ENCODE measurements around the gene GNG14.
"Not testable (repeated sequence)": the region's sequence is repeated elsewhere in the genome, so short reads cannot be mapped to it uniquely, and the experiment has no call there.

The GNG14 gene

DNA sequence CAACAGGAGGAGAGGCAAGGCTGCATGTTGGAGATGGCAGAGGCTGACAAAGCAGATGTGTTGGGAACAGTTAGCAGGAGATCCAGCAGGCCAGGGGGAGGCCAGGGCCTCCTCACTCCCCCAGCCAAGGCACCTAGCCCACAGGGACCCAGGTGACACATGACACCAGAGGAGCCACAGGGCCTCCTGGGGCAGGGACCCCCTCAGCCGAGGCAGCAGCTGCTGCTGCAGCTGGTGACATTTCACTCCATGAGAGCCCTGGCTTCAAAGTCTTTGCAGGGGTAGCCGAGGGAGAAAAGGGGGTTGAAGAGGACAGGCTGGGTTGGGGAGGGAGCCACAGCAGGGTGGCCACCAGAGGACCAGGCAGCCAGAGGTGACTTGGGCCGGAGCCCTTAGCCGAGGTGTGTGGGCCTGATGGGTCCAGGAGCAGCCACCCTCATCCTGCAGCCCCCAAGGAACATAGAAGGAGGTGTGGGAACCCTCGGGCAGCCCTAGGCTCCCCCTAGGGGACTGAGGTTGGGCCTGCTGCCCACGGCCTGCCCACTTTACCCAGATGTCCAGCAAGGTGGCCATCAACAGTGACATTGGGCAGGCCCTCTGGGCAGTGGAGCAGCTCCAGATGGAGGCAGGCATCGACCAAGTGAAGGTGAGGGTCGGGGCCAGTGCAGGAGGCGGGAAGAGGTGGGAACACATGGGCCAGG, at the start of gene GNG14:
Gene GNG14, plus strand, starts transcription at position 503 of the 701 bp plus-strand sequence. Its CDS starts 51 bp downstream, at position 554.
- DNase-seq, result no peak

- no peak for DNase-seq
These were observed 49.1 kb upstream of the GNG14 start for GRCh38 chr19:12638611-12639182.

DNA sequence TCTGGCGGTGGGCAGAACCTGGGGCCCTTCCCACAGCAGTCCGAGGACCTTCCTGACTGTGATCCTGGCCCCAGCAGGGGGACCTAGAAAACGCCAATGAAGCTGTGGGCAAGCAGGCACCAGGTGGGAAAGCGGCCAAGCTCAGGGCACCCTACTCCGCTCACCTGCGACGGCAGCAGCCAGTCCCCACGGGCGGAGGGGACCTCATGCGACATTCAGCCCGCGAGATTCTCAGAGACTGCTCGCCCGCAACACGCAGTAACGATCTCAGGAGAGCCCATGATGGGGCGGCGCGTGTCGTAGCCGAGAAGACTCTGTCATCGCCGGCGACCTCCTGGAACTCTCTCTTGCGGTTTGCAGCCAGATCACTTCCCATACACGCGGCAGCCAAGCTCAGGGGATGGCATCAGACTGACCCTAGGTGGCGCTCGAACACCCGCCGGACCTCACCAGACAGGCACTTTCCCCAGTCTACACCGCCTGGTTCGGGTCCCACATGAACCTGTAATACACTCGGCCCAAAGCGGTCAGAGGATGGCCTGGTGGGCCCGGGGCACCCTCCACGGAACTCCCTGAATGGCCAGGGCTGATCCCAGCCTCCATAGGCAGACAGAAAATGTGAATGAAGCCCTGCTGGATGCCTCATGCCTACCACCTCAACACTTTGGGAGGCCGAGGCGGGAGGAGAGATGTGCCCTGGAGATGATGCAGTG, 47.7 kb upstream of the GNG14 start:
- DNase-seq, result peak; percentile 87

- DNase-seq, result no peak
These were observed 46.3 kb upstream of the GNG14 start for GRCh38 chr19:12641456-12641855.

DNA sequence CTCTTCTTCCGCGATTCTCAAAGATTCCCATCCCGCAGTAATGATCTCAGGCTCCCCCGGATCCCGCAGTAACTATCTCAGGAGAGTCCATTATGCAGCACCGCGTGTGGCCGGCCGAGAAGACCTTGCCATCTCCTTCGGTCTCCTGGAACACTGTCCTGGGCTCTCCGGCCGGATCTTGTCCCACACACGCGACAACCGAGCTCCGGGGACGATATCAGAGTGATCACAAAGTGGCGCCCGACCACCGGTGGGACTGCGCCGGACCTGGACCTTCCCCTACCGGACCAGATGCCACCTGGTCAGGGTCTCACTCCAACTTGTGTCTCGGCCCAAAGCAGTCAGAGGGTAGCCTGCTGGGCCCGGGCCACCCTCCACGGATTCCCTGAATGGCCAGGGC, 45.3 kb upstream of the GNG14 start:
- no peak for DNase-seq

- DNase-seq, result not testable (repeated sequence)
These were observed 44.1 kb upstream of the GNG14 start for GRCh38 chr19:12643716-12644115.

DNA sequence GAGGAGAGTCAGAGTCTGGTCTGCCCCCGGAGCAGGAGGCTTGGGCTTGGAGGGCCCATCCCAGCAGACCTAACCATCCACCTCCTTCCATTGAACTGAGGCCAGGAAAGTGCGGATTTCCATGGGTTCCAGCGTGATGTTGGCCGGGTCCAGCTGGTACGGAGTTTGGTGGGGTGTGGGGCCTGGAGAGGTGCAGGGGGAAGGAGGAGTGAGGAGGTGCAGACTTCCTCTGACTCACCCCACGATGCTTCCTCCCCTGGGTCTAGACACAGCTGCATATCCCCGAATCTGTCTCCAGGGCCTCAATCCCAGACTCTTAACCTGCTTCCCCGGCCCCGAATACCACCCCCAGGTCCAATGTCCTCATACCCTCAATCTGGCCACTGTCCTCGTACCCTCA, 41.2 kb upstream of the GNG14 start:
- no peak for DNase-seq

DNA sequence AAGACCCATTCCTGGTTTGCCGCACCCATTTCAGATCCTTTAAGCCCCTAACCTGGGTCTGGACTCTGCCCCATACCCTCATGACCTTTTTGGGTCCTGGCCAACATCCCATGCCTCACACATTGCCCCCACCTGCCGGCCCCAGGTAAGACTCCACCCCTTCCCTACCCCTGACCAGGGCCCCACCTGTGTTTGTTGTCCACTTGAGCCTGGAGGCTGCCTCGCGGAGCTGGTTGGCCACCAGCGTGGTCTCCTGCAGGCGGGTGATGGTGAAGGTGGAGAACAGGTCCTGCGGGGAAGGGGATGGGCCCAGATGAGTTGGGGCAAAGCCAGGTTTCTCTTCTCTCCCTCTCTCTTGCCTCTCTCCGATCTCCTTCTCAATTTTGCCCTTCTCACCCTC, 40.8 kb upstream of the GNG14 start:
- DNase-seq, result no peak

- DNase-seq, result peak; percentile 39
These were observed 40.2 kb upstream of the GNG14 start for GRCh38 chr19:12647490-12648071.

DNA sequence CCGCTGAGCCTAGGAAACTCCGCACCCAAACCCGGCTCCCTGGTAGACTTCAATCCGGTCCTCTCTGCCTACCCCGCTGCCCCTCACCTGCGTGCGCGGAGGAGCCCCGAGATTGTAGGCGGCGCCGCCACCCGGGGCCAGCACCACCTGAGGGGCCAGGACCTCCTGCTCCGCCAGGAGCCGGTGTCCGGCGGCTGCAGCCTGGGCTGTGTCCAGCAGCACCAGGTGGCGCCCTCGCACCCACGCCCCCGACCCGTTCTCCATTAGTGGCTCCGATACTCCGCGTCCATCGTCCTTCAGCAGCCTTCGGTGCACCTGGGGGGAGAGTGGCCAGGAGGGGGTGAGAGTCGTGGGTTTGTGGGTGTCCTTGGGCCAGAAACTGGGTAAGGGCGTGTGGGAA, 39.7 kb upstream of the GNG14 start:
- DNase-seq, result no peak

- no peak for DNase-seq
These were observed 37.9 kb upstream of the GNG14 start for GRCh38 chr19:12649941-12650340.

- DNase-seq, result no peak
These were observed 35.6 kb upstream of the GNG14 start for GRCh38 chr19:12652219-12652618.

DNA sequence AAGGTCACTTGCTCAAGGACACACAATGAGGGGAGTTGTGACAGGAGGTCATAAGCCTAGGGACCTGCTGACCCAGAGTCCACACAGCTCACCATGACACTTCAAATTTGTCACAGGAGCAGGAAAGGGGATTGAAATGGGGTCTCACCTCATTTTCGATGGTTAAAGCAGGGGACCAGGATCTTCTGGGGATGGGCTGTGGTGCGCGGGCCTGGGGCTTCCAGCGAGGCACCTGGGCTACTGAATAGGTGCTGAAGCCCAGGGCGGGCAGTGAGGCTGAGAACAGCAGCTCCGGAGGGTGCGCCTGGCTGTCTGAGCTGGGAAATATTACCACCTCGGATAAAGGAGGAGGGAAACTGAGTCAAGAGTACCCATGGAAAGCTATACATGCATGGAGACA, 32.3 kb upstream of the GNG14 start:
- DNase-seq, result no peak

DNA sequence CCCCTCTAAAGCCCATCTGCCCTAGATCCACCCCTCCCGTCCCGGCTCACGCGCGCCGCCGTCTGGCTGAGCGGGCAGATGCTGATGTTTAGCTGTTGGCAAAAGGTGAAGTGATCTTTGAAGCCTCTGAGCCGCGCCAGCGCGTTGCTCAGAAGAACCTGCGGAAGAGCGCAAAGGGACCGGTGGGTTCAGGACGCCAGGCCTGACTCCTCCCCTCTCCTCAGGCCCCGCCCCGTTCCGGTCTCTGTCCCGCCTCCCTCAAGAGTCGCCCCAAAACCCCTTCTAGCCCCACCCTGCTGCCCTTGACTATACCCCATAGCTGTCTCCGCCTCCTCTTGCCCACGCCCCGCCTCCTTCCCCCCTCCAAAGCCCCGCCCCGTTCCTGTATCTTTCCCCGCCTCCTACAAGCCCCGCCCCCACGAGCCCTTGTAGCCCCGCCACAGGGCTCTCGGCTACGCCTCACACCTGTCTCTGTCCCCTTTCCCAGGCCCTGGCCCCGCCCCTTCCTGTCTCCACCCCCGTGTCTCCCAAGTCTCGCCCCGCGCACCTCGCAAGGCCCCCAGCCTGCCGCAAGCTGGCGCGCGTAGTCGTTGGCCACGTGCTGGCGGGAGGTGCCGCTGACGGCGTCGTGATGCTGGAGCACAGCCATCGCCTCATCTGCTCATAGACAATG, 30.8 kb upstream of the GNG14 start:
- DNase-seq, result no peak

DNA sequence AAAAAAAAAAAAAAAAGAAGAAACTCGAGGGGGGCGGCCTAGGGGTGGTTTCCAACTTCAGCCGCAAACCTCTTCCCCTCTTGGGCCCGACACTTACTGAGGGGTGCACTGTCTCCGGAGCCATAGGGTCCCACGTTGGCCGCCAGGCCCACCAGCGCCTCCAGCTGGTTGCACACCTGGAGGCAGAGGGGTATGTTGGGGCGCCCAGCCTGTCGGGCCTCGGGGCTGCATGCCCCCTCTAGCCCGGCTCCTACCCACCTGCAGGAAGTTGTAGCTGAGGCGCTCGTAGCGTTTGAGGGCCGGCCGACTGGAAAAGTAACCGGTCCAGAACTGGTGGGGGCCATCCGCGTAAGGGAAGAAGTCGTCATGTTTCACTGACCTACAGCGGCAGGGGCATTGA, 29.8 kb upstream of the GNG14 start:
- DNase-seq, result no peak

GRCh38 chr19:12660980-12661379, 26.8 kb upstream of the GNG14 start:
- no peak for DNase-seq

GRCh38 chr19:12664406-12665280, 23.2 kb upstream of the GNG14 start:
- no peak for DNase-seq

DNA sequence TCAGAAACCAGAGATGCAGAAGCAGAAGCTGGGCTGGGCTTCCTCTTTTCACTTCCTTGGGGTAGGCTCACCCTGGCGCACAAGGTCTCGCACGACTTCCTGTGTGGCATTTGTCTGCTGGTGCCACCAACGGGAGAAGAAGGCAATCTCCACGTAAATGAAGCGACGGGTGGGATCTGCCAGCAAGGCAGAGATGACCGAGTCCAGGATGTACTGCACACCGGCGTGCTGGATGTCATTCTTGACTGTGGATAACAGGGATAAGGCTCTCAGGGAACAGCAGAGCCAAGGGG, 22.6 kb upstream of the GNG14 start:
- DNase-seq, result peak; percentile 65

- no peak for DNase-seq
These were observed 22.0 kb upstream of the GNG14 start for GRCh38 chr19:12665671-12666264.

- DNase-seq, result peak; percentile 82
These were observed 21.3 kb upstream of the GNG14 start, which contains the start of the genes MAN2B1 and WDR83 for GRCh38 chr19:12666265-12667048. TSS of gene MAN2B1 (minus strand) at chr19:12666742. CDS start at chr19:12666701, 41 bp downstream. TSS of gene WDR83 (plus strand) at chr19:12666807. CDS start at chr19:12669791, 2,984 bp downstream.

DNA sequence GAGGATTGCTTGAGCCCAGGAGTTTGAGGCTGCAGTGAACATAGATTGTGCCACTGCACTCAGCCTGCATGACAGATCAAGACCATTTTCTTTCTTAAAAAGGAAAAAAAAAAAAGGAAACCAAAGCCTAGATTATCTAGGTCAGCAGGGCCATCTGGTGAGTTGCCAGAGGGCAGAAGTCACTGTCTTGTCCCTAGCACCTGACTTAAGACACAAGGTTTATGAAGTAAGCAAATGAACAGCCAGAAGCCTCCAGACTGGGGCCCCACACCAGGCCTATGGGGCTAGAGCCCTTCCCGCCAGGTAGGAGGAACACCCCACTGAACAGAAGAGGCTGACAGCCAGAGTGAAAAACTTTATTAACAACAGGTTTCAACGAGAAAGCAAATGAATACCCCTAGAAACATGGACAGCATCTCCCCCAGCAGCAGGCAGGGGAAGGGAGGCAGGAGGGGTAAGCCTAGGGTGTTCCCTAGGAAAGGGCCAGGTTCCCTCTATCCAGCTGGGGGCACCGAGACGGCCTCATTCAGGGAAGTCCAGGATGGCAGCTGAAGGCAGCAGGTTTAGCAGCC, 20.0 kb upstream of the GNG14 start:
- DNase-seq, result no peak
